K562 (cell line): ENCODE results near the gene C1QTNF8. TPM values are rescaled to one million over a fixed set of nuclear protein-coding genes. Genes with fewer than 3 reads are reported as not detected.

Experiments
- ATAC-seq: fragments of 200-7000 bp; cut with Tn5 transposase; 3 replicates; pipeline ENCODE4 v1.9.1; 2020; ENCODE audit warnings: moderate library complexity
- BruUV-seq: library from RNA; stranded (reverse); fragments of 400-500 nt; replicated peaks from 2 replicates; lab custom pipeline; 2021; lab: Mats Ljungman, UMichigan
- CTCF ChIA-PET: fragments of 300-600 bp; formaldehyde crosslinking; extraction: SDS; loops from one replicate; lab custom pipeline; 2021; ENCODE audit warnings: low intra/inter-chr PET ratio; lab: Yijun Ruan, JAX
- POLR2A ChIA-PET: fragments of 300-600, 350-650 bp; sonication (Branson Sonifier 250); formaldehyde crosslinking; extraction: SDS; loops from one replicate; lab custom pipeline; 2021; ENCODE audit warnings: antibody characterized with exemption, inconsistent platforms; lab: Yijun Ruan, JAX
- DNase-seq, 4 experiments: peaks; one replicate each; pipeline versions ENCODE4 v3.0.0 to v3.0.0-alpha.2; 2011 to 2018; ENCODE audit warnings: low spot score in 3 of 4, mixed read lengths in 3 of 4; ENCODE audit errors: extremely low read depth in 1 of 4
- FAIRE-seq: peaks from 2 replicates; lab custom pipeline; 2011; peaks lifted over from hg19 to GRCh38; lab: Jason Lieb, UNC
- H2AFZ ChIP-seq: 2 replicates; pipeline ENCODE4 v1.6.0; 2011; ENCODE audit warnings: low read depth, low read length, control low read depth, inconsistent platforms
- H3K27ac ChIP-seq: fragments of 200-600 bp; 3 replicates; pipeline ENCODE4 v1.8.0; 2011; ENCODE audit warnings: low read depth, mild to moderate bottlenecking, control low read depth, inconsistent platforms, low read length, moderate library complexity, mixed read lengths; ENCODE audit errors: extremely low read depth
- H3K27me3 ChIP-seq, 2 experiments: fragments of 300-600 bp in 1 of 2; 2 replicates in 1 of 2; 3 replicates in 1 of 2; pipeline versions ENCODE4 v1.6.0 to v1.8.0; 2011; ENCODE audit warnings: inconsistent platforms in 2 of 2, low read length in 2 of 2, mild to moderate bottlenecking in 1 of 2, mixed read lengths in 1 of 2, moderate library complexity in 1 of 2; ENCODE audit not compliant: control insufficient read depth in 2 of 2, insufficient read depth in 2 of 2
- H3K36me3 ChIP-seq: fragments of 300-600 bp; 3 replicates; pipeline ENCODE4 v1.8.0; 2011; ENCODE audit warnings: mild to moderate bottlenecking, low read length, inconsistent platforms; ENCODE audit not compliant: control insufficient read depth, insufficient read depth
- H3K4me1 ChIP-seq, 2 experiments: fragments of 200-600 bp in 1 of 2; replicated peaks in 1 of 2; 2 replicates in 1 of 2; 3 replicates in 1 of 2; pipeline versions ENCODE4 v1.5.1 to v1.8.0; 2011; ENCODE audit warnings: inconsistent platforms in 2 of 2, low read length in 2 of 2, mild to moderate bottlenecking in 1 of 2, mixed read lengths in 1 of 2, moderate library complexity in 1 of 2; ENCODE audit not compliant: control insufficient read depth in 2 of 2, insufficient read depth in 2 of 2
- H3K4me2 ChIP-seq: 2 replicates; pipeline ENCODE4 v1.6.1; 2011; ENCODE audit warnings: low read length, control low read depth, inconsistent platforms, mixed read lengths; ENCODE audit not compliant: insufficient read depth
- H3K4me3 ChIP-seq: fragments of 200-600 bp; sonication (generic), shearing (Covaris generic); 2 replicates; pipeline ENCODE4 v1.5.1; 2016; ENCODE audit warnings: control low read depth, inconsistent platforms
- H3K79me2 ChIP-seq: fragments of 200-600 bp; 3 replicates; pipeline ENCODE4 v1.8.0; 2011; ENCODE audit warnings: low read length, inconsistent platforms; ENCODE audit not compliant: control insufficient read depth, insufficient read depth
- H3K9ac ChIP-seq, 2 experiments: 2 replicates each; pipeline versions ENCODE4 v1.6.0 to v1.6.1; 2011; ENCODE audit warnings: low read depth in 2 of 2, low read length in 2 of 2, control low read depth in 1 of 2, inconsistent platforms in 1 of 2, mild to moderate bottlenecking in 1 of 2, mixed read lengths in 1 of 2; ENCODE audit not compliant: insufficient read depth in 1 of 2
- H3K9me1 ChIP-seq: one replicate; pipeline ENCODE4 v1.6.0; 2011; ENCODE audit warnings: inconsistent platforms, mild to moderate bottlenecking, low read length, moderate library complexity; ENCODE audit not compliant: control insufficient read depth, insufficient read depth
- H3K9me3 ChIP-seq: replicated peaks from 2 replicates; pipeline ENCODE4 v1.5.1; 2011; ENCODE audit warnings: low read depth, low read length, inconsistent platforms; ENCODE audit not compliant: control insufficient read depth, insufficient read depth
- H4K20me1 ChIP-seq: replicated peaks from 2 replicates; pipeline ENCODE4 v1.6.1; 2011; ENCODE audit warnings: low read length, inconsistent platforms, mixed read lengths; ENCODE audit not compliant: control insufficient read depth, insufficient read depth
- CAMTA2 ChIP-seq: fragments of 250-450 bp; sonication (Bioruptor Pico); conservative IDR thresholded peaks from 2 replicates; pipeline ENCODE4 v1.5.1; 2022
- CHCHD3 ChIP-seq: fragments of 250-450 bp; sonication (Bioruptor Pico); IDR thresholded peaks from 2 replicates; pipeline ENCODE4 v2.1.2; 2022; ENCODE audit warnings: mild to moderate bottlenecking
- HDAC1 ChIP-seq, 2 experiments: fragments of 450-650 bp; IDR thresholded peaks; 2 replicates each; pipeline ENCODE4 v1.6.1; 2016 to 2017; ENCODE audit warnings: inconsistent platforms in 1 of 2, mild to moderate bottlenecking in 1 of 2, moderate library complexity in 1 of 2
- PHB ChIP-seq: fragments of 250-450 bp; sonication (Bioruptor Pico); IDR thresholded peaks from 2 replicates; pipeline ENCODE4 v1.5.0; 2021
- PTTG1 ChIP-seq: fragments of 450-650 bp; IDR thresholded peaks from 2 replicates; pipeline ENCODE4 v1.6.1; 2016; ENCODE audit warnings: low read depth, mild to moderate bottlenecking, missing genetic modification characterization, missing compliant biosample characterization
- WGBS: fragments of 100-300 bp; shearing (Covaris generic); methylation state at CpG from one replicate; pipeline ENCODE4 v1.1.6; 2016; ENCODE audit warnings: low coverage, mixed read lengths; ENCODE audit not compliant: insufficient coverage; ENCODE audit errors: missing lambda C conversion rate; 5-methylcytosine and 5-hydroxymethylcytosine counted together
- in situ Hi-C: fragments of 300-500 bp; cut with MboI; formaldehyde crosslinking; loops from 4 replicates; pipeline ENCODE4 v1.15.0; 2018; ENCODE audit warnings: inconsistent platforms, mixed read lengths
- intact Hi-C: fragments of 100-400 bp; cut with micrococcal nuclease; formaldehyde crosslinking; loops from 2 replicates; pipeline ENCODE4 v1.14.2; 2022
- polyA plus RNA-seq, 8 experiments: library from polyadenylated mRNA; depleted of rRNA in 4 of 8; stranded (reverse) in 5 of 8; unstranded in 3 of 8; fragments of >200 nt; fragmentation: Nextera tagmentation in 2 of 8; fragmentation: Illumina TruSeq in 1 of 8; extraction: Ambion mirVana in 2 of 8; extraction: Trizol in 1 of 8; gene quantifications; 2 replicates each; pipeline versions ENCODE4 v1.2.1 to v1.2.3, GENCODE V29; 2011 to 2014; ENCODE audit warnings: inconsistent platforms in 1 of 8, missing spikeins in 1 of 8
- total RNA-seq, 7 experiments: library from RNA; depleted of rRNA in 6 of 7; stranded (reverse); fragments of >200 nt in 6 of 7; fragmentation: Illumina TruSeq in 2 of 7; extraction: Trizol in 2 of 7; gene quantifications; 2 replicates each; pipeline versions ENCODE4 v1.2.1 to v1.2.3, GENCODE V29; 2011 to 2021; ENCODE audit warnings: low replicate concordance in 1 of 7
- TF ChIP-seq, protein P1 (sequence below): sonication (generic); formaldehyde crosslinking; IDR thresholded peaks from 2 replicates; pipeline ENCODE4 v1.8.0; 2022; ENCODE audit warnings: mild to moderate bottlenecking, low read depth, missing genetic modification reagents

The C1QTNF8 gene
- total and polyA plus RNA-seq, 9 of the 15 experiments (the other 6 are each of a cell fraction or from before 2014, with no cell fraction given) = not detected

- intact Hi-C loops = no loop called here
- Histone ChIP-seq H3K4me3 (no peak overlapping the region), H2AFZ (no peak overlapping the region), H3K4me2 (no peak overlapping the region), H3K9ac (no peak overlapping the region), H3K9me3 (no peaks in the 10 kb centered on the region), H3K36me3 (no peaks in the 10 kb centered on the region), H3K9me1 (no peaks in the 10 kb centered on the region), H3K27ac (no peak overlapping the region), H3K4me1 (peaks cover 0 to 84% of the 10 kb centered on the region in 2 experiments; a peak in 2 of 5 replicates), H3K27me3 (peaks cover 7 to 50% of the 10 kb centered on the region in 2 experiments; a peak in 3 of 5 replicates), H4K20me1 (peaks cover 17% of the 10 kb centered on the region), H3K79me2 (no peaks in the 10 kb centered on the region)
- FAIRE-seq (no peak), ATAC-seq (no peak), DNase-seq (no peak)
- TF ChIP-seq CHCHD3 (CRISPR knock-in tag) (no peak), PTTG1 (tag) (no peak), PHB (CRISPR knock-in tag) (no peak), CAMTA2 (no peak), HDAC1 (IDR thresholded peaks at IDR 0.05) (no peak)
- TF ChIP-seq, protein P1, sequence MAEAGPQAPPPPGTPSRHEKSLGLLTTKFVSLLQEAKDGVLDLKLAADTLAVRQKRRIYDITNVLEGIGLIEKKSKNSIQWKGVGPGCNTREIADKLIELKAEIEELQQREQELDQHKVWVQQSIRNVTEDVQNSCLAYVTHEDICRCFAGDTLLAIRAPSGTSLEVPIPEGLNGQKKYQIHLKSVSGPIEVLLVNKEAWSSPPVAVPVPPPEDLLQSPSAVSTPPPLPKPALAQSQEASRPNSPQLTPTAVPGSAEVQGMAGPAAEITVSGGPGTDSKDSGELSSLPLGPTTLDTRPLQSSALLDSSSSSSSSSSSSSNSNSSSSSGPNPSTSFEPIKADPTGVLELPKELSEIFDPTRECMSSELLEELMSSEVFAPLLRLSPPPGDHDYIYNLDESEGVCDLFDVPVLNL (CRISPR knock-in tag) = no peak
- ChIA-PET CTCF (no interaction called here), POLR2A (no interaction called here)
- BruUV-seq = no TSS peak
- in situ Hi-C loops = no loop called here
- WGBS = 3% methylated on average over 6 of the region's 18 CpGs
These were observed 28.2 kb upstream of the C1QTNF8 start for GRCh38 chr16:1124291-1124690.
